ENCODE results near the gene BGLAP.

Gene BGLAP

DNA sequence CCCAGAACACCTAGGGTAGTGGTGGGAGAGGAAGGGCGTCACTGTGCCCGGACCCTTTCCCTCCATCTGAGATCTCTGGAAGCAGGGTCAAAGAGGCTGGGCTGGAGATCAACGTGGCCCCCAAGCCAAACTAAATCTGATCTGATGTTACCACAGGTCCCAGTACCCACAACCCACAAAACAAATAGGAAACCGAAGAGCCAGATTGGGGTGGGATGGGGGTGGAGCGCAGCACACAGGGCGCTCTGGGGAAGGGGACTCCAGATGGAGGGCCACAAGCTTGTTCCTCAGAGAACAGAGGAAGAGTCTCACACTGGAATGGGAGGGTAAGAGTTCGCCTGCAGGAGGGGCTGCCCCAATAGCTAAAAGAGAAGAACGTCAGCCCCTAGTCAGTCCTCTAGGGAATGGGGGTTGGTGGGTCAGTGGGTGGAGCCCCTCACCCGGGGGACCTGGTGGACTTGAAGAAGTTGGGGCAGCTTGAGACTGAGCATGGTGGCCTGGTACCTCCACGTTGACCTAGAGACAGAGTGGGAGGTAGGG lies 4.3 kb downstream of the BGLAP start:
- no peak overlapping the region for H3K4me2 ChIP-seq (ENCODE audit: low read depth, low read length, poor library complexity, severe bottlenecking)
- no peak overlapping the region for H3K4me3 ChIP-seq (ENCODE audit: low read length, poor library complexity, severe bottlenecking)
- H3F3A ChIP-seq (ENCODE audit: low read depth) = no peaks in the 10 kb centered on the region
- TF ChIP-seq EZH2phosphoT487 (IDR thresholded peaks at IDR 0.05; ENCODE audit: borderline replicate concordance) = no peak
- TF ChIP-seq, protein P1, sequence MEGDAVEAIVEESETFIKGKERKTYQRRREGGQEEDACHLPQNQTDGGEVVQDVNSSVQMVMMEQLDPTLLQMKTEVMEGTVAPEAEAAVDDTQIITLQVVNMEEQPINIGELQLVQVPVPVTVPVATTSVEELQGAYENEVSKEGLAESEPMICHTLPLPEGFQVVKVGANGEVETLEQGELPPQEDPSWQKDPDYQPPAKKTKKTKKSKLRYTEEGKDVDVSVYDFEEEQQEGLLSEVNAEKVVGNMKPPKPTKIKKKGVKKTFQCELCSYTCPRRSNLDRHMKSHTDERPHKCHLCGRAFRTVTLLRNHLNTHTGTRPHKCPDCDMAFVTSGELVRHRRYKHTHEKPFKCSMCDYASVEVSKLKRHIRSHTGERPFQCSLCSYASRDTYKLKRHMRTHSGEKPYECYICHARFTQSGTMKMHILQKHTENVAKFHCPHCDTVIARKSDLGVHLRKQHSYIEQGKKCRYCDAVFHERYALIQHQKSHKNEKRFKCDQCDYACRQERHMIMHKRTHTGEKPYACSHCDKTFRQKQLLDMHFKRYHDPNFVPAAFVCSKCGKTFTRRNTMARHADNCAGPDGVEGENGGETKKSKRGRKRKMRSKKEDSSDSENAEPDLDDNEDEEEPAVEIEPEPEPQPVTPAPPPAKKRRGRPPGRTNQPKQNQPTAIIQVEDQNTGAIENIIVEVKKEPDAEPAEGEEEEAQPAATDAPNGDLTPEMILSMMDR (conservative IDR thresholded peaks at IDR 0.05; ENCODE audit: low read length) = no peak
- H2AFZ ChIP-seq (ENCODE audit: low read length) = no peak overlapping the region
- no peaks in the 10 kb centered on the region; the same call in 1 of the 2 replicates for H3K79me2 ChIP-seq (ENCODE audit: insufficient read depth, low read length)
- H3K36me3 ChIP-seq (ENCODE audit: insufficient read depth, low read length) = peaks cover 29% of the 10 kb centered on the region; the same call in 1 of the 2 replicates
- H3K27me3 ChIP-seq (ENCODE audit: insufficient read depth, low read length, poor library complexity, severe bottlenecking) = no peaks in the 10 kb centered on the region
- no peaks in the 10 kb centered on the region for H4K20me1 ChIP-seq (ENCODE audit: insufficient read depth, low read length, poor library complexity, severe bottlenecking)
- H3K4me1 ChIP-seq (ENCODE audit: insufficient read depth, low read length, poor library complexity, severe bottlenecking) = peaks cover 10% of the 10 kb centered on the region
- H3K9ac ChIP-seq (ENCODE audit: low read depth, low read length, poor library complexity, severe bottlenecking) = no peak overlapping the region
- H3K9me3 ChIP-seq (ENCODE audit: insufficient read depth, low read depth, low read length) = no peaks in the 10 kb centered on the region
- no peaks in the 10 kb centered on the region for H3K9me2 ChIP-seq (replicated peaks; ENCODE audit: low read depth, low read length)

DNA sequence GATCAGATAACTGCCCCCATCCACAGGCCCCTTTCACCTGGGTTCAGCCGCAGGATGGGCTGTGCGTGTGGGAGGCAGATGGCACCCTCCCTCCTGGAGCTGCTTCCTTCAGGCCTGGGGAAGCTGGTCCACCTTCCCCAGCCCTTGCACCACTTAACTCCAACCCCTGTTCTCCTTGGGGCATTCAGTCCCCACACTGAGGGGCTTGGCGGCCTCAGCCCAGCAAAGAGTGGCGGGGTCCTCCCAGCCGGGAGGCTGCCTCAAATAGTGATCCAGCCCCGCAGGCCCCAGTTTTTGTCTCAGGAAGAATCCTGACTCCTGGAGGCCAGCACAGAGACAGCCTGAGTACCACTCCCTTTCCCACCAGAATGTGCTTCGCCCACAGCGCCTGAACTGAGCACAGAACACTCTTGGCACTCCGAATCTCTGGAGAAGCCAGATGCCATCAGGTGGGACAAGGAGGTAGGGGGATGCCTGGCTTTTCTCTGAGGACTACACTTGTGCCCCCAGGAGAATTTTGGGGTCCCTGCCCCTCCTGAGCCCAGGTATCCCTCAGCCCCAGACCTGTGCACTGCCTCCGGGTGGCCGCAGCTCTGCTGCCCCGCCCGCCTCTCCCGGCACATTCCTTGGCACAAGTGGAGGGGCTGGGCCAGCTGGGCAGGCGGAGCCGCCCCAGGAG lies 4.9 kb downstream of the BGLAP start:
- TF ChIP-seq, protein P1 (conservative IDR thresholded peaks at IDR 0.05; ENCODE audit: low read length) = no peak
- TF ChIP-seq EZH2phosphoT487 (IDR thresholded peaks at IDR 0.05; ENCODE audit: borderline replicate concordance) = no peak
- Histone ChIP-seq H3K36me3 (ENCODE audit: insufficient read depth, low read length) (peaks cover 30% of the 10 kb centered on the region; the same call in 1 of the 2 replicates), H3K27me3 (ENCODE audit: insufficient read depth, low read length, poor library complexity, severe bottlenecking) (no peaks in the 10 kb centered on the region), H3K4me1 (ENCODE audit: insufficient read depth, low read length, poor library complexity, severe bottlenecking) (peaks cover 14% of the 10 kb centered on the region), H3K9me3 (ENCODE audit: insufficient read depth, low read depth, low read length) (no peaks in the 10 kb centered on the region), H3F3A (ENCODE audit: low read depth) (peaks cover 2% of the 10 kb centered on the region), H3K79me2 (ENCODE audit: insufficient read depth, low read length) (no peaks in the 10 kb centered on the region; the same call in 1 of the 2 replicates), H3K9me2 (replicated peaks; ENCODE audit: low read depth, low read length) (no peaks in the 10 kb centered on the region), H3K9ac (ENCODE audit: low read depth, low read length, poor library complexity, severe bottlenecking) (no peak overlapping the region), H4K20me1 (ENCODE audit: insufficient read depth, low read length, poor library complexity, severe bottlenecking) (no peaks in the 10 kb centered on the region), H3K4me3 (ENCODE audit: low read length, poor library complexity, severe bottlenecking) (no peak overlapping the region), H3K4me2 (ENCODE audit: low read depth, low read length, poor library complexity, severe bottlenecking) (no peak overlapping the region), H2AFZ (ENCODE audit: low read length) (no peak overlapping the region)

DNA sequence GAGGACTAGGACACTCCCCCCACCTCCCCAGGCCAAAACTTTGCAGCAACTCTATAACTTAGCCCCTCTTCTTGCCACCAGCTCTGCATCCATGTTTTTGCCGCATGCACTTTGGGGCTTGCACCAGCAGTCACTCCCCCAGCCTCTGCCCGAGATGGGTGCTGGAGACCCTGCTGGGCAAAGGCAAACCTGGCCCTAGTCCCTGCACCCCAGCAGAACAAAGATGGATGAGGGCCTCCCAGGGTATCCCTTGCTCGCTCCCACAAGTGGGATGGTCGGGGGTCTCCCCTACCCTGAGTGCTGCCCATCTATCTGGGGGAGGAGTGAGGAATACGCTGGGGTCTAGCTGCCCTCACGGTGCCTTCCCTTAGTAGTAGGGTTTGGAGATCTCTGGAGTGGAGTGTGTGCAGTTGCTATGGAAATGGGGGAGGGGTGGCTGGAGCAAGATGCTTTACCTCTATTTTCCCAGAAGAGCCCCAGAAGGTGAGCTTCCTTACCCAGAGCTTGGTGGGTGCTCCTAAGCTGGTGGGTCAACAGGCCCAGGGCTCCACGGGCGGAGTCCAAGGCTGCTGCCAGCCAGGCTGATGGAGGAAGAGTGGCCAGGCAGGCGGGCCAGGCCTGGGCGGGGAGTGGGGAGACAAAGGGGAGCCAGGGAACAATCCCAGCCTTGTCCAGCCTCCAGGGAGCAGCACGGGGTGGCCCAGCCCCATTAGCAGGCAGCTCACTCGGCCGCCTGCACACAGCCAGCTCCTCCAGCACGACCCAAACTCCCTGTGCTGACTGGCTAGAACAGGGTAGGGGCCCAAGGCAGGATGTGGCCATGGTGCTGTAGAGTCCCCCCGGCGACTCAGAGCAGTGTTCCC lies 5.7 kb downstream of the BGLAP start, which contains the start of gene PAQR6:
PAQR6 (minus strand) TSS at position 597 of the 863 bp plus-strand sequence. CDS start 1,325 bp downstream, outside the sequence.
- Histone ChIP-seq H3K79me2 (ENCODE audit: insufficient read depth, low read length) (no peaks in the 10 kb centered on the region; the same call in 1 of the 2 replicates), H3K9me2 (replicated peaks; ENCODE audit: low read depth, low read length) (no peaks in the 10 kb centered on the region), H2AFZ (ENCODE audit: low read length) (no peak within 1 kb of the TSS), H3K4me1 (ENCODE audit: insufficient read depth, low read length, poor library complexity, severe bottlenecking) (peaks cover 22% of the 10 kb centered on the region), H3K4me2 (ENCODE audit: low read depth, low read length, poor library complexity, severe bottlenecking) (no peak within 1 kb of the TSS), H4K20me1 (ENCODE audit: insufficient read depth, low read length, poor library complexity, severe bottlenecking) (no peaks in the 10 kb centered on the region), H3K9me3 (ENCODE audit: insufficient read depth, low read depth, low read length) (no peaks in the 10 kb centered on the region), H3F3A (ENCODE audit: low read depth) (peaks cover 9% of the 10 kb centered on the region), H3K9ac (ENCODE audit: low read depth, low read length, poor library complexity, severe bottlenecking) (no peak within 1 kb of the TSS), H3K27me3 (ENCODE audit: insufficient read depth, low read length, poor library complexity, severe bottlenecking) (no peaks in the 10 kb centered on the region), H3K4me3 (ENCODE audit: low read length, poor library complexity, severe bottlenecking) (no peak within 1 kb of the TSS), H3K36me3 (ENCODE audit: insufficient read depth, low read length) (peaks cover 38% of the 10 kb centered on the region)
- TF ChIP-seq, protein P1 (conservative IDR thresholded peaks at IDR 0.05; ENCODE audit: low read length) = no peak
- TF ChIP-seq EZH2phosphoT487 (IDR thresholded peaks at IDR 0.05; ENCODE audit: borderline replicate concordance) = no peak

Data from Loucy (cell line).